Endothelial cell of umbilical vein (primary cell): Measurements from ENCODE around the gene PIBF1. TPM values are rescaled to one million over a fixed set of nuclear protein-coding genes. Genes with fewer than 3 reads are reported as not detected.

Experiments used
- BruUV-seq: library from RNA; stranded (reverse); fragments of 400-500 nt; replicated peaks from 2 replicates; lab custom pipeline; 2021; lab: Mats Ljungman, UMichigan
- CTCF ChIA-PET: fragments of 300-600, 350-600 bp; sonication (Branson Sonifier 250); formaldehyde crosslinking; loops from one replicate; lab custom pipeline; 2021; ENCODE audit warnings: antibody characterized with exemption, inconsistent platforms; lab: Charles Lee
- POLR2A ChIA-PET: fragments of 300-600, 350-600 bp; sonication (Branson Sonifier 250); formaldehyde crosslinking; loops from one replicate; lab custom pipeline; 2021; ENCODE audit warnings: antibody characterized with exemption, inconsistent platforms; lab: Charles Lee
- DNase-seq: peaks from one replicate; pipeline ENCODE4 v3.0.0-alpha.2; 2011; ENCODE audit warnings: low read depth, low spot score
- FAIRE-seq: peaks from 2 replicates; lab custom pipeline; 2011; peaks lifted over from hg19 to GRCh38; lab: Jason Lieb, UNC
- H2AFZ ChIP-seq: 2 replicates; pipeline ENCODE4 v1.6.0; 2012; ENCODE audit warnings: low read depth, low read length, control low read depth, inconsistent platforms
- H3K27ac ChIP-seq: 2 replicates; pipeline ENCODE4 v1.5.1; 2011; ENCODE audit warnings: low read depth, mild to moderate bottlenecking, control low read depth, low read length, moderate library complexity; ENCODE audit not compliant: insufficient read depth
- H3K27me3 ChIP-seq, 2 experiments: 2 replicates each; pipeline versions ENCODE4 v1.6.0 to v1.6.1; 2011; ENCODE audit warnings: low read length in 2 of 2, mixed read lengths in 1 of 2; ENCODE audit not compliant: control insufficient read depth in 2 of 2, insufficient read depth in 2 of 2
- H3K36me3 ChIP-seq, 2 experiments: 2 replicates in 1 of 2; 3 replicates in 1 of 2; pipeline ENCODE4 v1.5.1; 2011; ENCODE audit warnings: low read length in 2 of 2, mild to moderate bottlenecking in 1 of 2, moderate library complexity in 1 of 2; ENCODE audit not compliant: control insufficient read depth in 2 of 2, insufficient read depth in 2 of 2; ENCODE audit errors: extremely low read depth in 1 of 2
- H3K4me1 ChIP-seq: 3 replicates; pipeline ENCODE4 v1.5.1; 2011; ENCODE audit warnings: mild to moderate bottlenecking, low read length; ENCODE audit not compliant: control insufficient read depth, insufficient read depth; ENCODE audit errors: extremely low read depth
- H3K4me2 ChIP-seq: 2 replicates; pipeline ENCODE4 v1.6.1; 2011; ENCODE audit warnings: low read length, control low read depth, mixed read lengths; ENCODE audit not compliant: insufficient read depth
- H3K4me3 ChIP-seq, 3 experiments: fragments of 200-600 bp in 1 of 3; sonication (generic), shearing (Covaris generic) in 1 of 3; replicated peaks in 1 of 3; 2 replicates each; pipeline ENCODE4 v1.5.1; 2011 to 2016; ENCODE audit warnings: control low read depth in 3 of 3, low read length in 3 of 3, mild to moderate bottlenecking in 2 of 3, inconsistent platforms in 1 of 3, low read depth in 1 of 3, moderate library complexity in 1 of 3; ENCODE audit not compliant: insufficient read depth in 1 of 3
- H3K79me2 ChIP-seq: 2 replicates; pipeline ENCODE4 v1.6.0; 2012; ENCODE audit warnings: low read length, inconsistent platforms; ENCODE audit not compliant: control insufficient read depth, insufficient read depth
- H3K9ac ChIP-seq: replicated peaks from 2 replicates; pipeline ENCODE3; 2011; ENCODE audit warnings: low read length, control low read depth; ENCODE audit not compliant: insufficient read depth; ENCODE audit errors: extremely low read depth
- H3K9me1 ChIP-seq: replicated peaks from 3 replicates; pipeline ENCODE4 v1.6.0; 2011; ENCODE audit warnings: mild to moderate bottlenecking, low read length; ENCODE audit not compliant: control insufficient read depth, insufficient read depth; ENCODE audit errors: extremely low read depth
- H3K9me3 ChIP-seq: replicated peaks from 2 replicates; pipeline ENCODE4 v1.5.1; 2012; ENCODE audit warnings: low read length, inconsistent platforms; ENCODE audit not compliant: control insufficient read depth, insufficient read depth
- H4K20me1 ChIP-seq: replicated peaks from 2 replicates; pipeline ENCODE3; 2011; ENCODE audit warnings: mild to moderate bottlenecking, low read length; ENCODE audit not compliant: control insufficient read depth, insufficient read depth; ENCODE audit errors: extremely low read depth
- EZH2 ChIP-seq: IDR thresholded peaks from 2 replicates; pipeline ENCODE4 v1.6.1; 2012; ENCODE audit warnings: borderline replicate concordance, low read depth, mild to moderate bottlenecking, moderate library complexity, low read length, inconsistent platforms; ENCODE audit not compliant: severe bottlenecking
- FOS ChIP-seq: IDR thresholded peaks from 2 replicates; pipeline ENCODE4 v1.6.1; 2011; ENCODE audit warnings: mild to moderate bottlenecking, low read length, moderate library complexity, borderline replicate concordance; ENCODE audit not compliant: insufficient read depth
- GATA2 ChIP-seq: IDR thresholded peaks from 2 replicates; pipeline ENCODE4 v1.7.0; 2011; ENCODE audit warnings: low read depth, mild to moderate bottlenecking, moderate library complexity, mixed read lengths, low read length; ENCODE audit not compliant: insufficient read length, insufficient read depth
- JUN ChIP-seq: IDR thresholded peaks from 2 replicates; pipeline ENCODE4 v1.6.1; 2011; ENCODE audit warnings: borderline replicate concordance, low read depth; ENCODE audit not compliant: insufficient read length, insufficient read depth
- MAX ChIP-seq: IDR thresholded peaks from 2 replicates; pipeline ENCODE4 v1.6.1; 2011; ENCODE audit not compliant: insufficient read depth, insufficient read length
- MYC ChIP-seq: IDR thresholded peaks from one replicate; pipeline ENCODE4 v1.6.1; 2011; ENCODE audit warnings: mild to moderate bottlenecking, low read depth, low read length
- POLR2A ChIP-seq: IDR thresholded peaks from 2 replicates; pipeline ENCODE4 v1.6.1; 2012; ENCODE audit warnings: low read depth, mild to moderate bottlenecking, control low read depth, low read length
- POLR2AphosphoS5 ChIP-seq: IDR thresholded peaks from 2 replicates; pipeline ENCODE4 v1.6.1; 2012; ENCODE audit warnings: low read depth, mild to moderate bottlenecking, control low read depth, low read length, moderate library complexity; ENCODE audit not compliant: insufficient read depth
- dilution Hi-C: fragments of 300-500 bp; cut with MboI; formaldehyde crosslinking; loops from one replicate; pipeline ENCODE4 v1.15.0; 2019; ENCODE audit warnings: low sequenced_read_pairs; ENCODE audit not compliant: extremely low pct_ligation_motif_present
- intact Hi-C: fragments of 100-400 bp; cut with micrococcal nuclease; formaldehyde crosslinking; loops from one replicate; pipeline ENCODE4 v1.10.0; 2022
- polyA plus RNA-seq, 4 experiments: library from polyadenylated mRNA; depleted of rRNA in 3 of 4; stranded (reverse) in 3 of 4; unstranded in 1 of 4; fragments of >200 nt; gene quantifications; 2 replicates each; pipeline versions ENCODE4 v1.2.1 to v1.2.3, GENCODE V29; 2011 to 2012; ENCODE audit warnings: missing spikeins in 1 of 4
- total RNA-seq: library from RNA; stranded (reverse); gene quantifications from 2 replicates; pipeline ENCODE4 v1.2.3, GENCODE V29; 2021
- TF ChIP-seq, protein P1 (sequence below), 2 donors: IDR thresholded peaks; 1 replicate in 1 of 2; 2 replicates in 1 of 2; pipeline ENCODE4 v1.5.1; 2011; ENCODE audit warnings: low read length in 2 of 2, mild to moderate bottlenecking in 2 of 2, moderate library complexity in 2 of 2, control low read depth in 1 of 2, inconsistent platforms in 1 of 2, low read depth in 1 of 2; ENCODE audit not compliant: insufficient read depth in 1 of 2; ENCODE audit errors: extremely low read depth in 1 of 2

PIBF1 gene
- total and polyA plus RNA-seq, 2 donors (not counting 3 experiments of a cell fraction or from before 2014, with no cell fraction given) = 1.4 to 18.4 TPM

GRCh38 chr13:72960541-72960940, 178.6 kb downstream of the PIBF1 start:
- FAIRE-seq = no peak
- no peak overlapping the region for H3K4me2 ChIP-seq
- DNase-seq = no peak
- ChIA-PET CTCF (no interaction called here), POLR2A (no interaction called here)
- dilution Hi-C loops (no loop called here), intact Hi-C loops (no loop called here)
- no peaks in the 10 kb centered on the region for H3K27me3 ChIP-seq
- peaks cover 3% of the 10 kb centered on the region for H3K4me1 ChIP-seq
- no peaks in the 10 kb centered on the region for H4K20me1 ChIP-seq
- no peaks in the 10 kb centered on the region for H3K79me2 ChIP-seq
- no peaks in the 10 kb centered on the region for H3K9me3 ChIP-seq
- no peak overlapping the region for H3K9ac ChIP-seq
- H3K9me1 ChIP-seq = no peaks in the 10 kb centered on the region
- no peak overlapping the region for H2AFZ ChIP-seq
- no peak overlapping the region for H3K4me3 ChIP-seq
- peaks cover 0 to 4% of the 10 kb centered on the region in 2 experiments for H3K36me3 ChIP-seq
- no peak for TF ChIP-seq JUN
- TF ChIP-seq POLR2AphosphoS5 = no peak
- no peak for TF ChIP-seq MAX
- no peak for TF ChIP-seq EZH2
- TF ChIP-seq, protein P1, sequence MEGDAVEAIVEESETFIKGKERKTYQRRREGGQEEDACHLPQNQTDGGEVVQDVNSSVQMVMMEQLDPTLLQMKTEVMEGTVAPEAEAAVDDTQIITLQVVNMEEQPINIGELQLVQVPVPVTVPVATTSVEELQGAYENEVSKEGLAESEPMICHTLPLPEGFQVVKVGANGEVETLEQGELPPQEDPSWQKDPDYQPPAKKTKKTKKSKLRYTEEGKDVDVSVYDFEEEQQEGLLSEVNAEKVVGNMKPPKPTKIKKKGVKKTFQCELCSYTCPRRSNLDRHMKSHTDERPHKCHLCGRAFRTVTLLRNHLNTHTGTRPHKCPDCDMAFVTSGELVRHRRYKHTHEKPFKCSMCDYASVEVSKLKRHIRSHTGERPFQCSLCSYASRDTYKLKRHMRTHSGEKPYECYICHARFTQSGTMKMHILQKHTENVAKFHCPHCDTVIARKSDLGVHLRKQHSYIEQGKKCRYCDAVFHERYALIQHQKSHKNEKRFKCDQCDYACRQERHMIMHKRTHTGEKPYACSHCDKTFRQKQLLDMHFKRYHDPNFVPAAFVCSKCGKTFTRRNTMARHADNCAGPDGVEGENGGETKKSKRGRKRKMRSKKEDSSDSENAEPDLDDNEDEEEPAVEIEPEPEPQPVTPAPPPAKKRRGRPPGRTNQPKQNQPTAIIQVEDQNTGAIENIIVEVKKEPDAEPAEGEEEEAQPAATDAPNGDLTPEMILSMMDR (IDR thresholded peaks at IDR 0.05; ENCODE audit: extremely low read depth in 1 of 2, insufficient read depth in 1 of 2, low read depth in 1 of 2, low read length in 2 of 2) = no peak
- no peak for TF ChIP-seq POLR2A
- no peak for TF ChIP-seq GATA2
- no peak for TF ChIP-seq MYC
- no peak for TF ChIP-seq FOS
- no peak overlapping the region for H3K27ac ChIP-seq
- no TSS peak for BruUV-seq
